HepG2 (cell line): Measurements from ENCODE around the gene SLC6A6. TPM values are rescaled to one million over a fixed set of nuclear protein-coding genes. Genes with fewer than 3 reads are reported as not detected.
A peak's percentile ranks its signal among the peaks of the same experiment; 100 is the strongest.

Experiments used
- ATAC-seq: fragments of 200-7000 bp; cut with Tn5 transposase; 3 replicates; pipeline ENCODE4 v1.9.1; 2020; ENCODE audit warnings: mild to moderate bottlenecking, moderate library complexity
- BruUV-seq: library from RNA; stranded (reverse); fragments of 400-500 nt; replicated peaks from 2 replicates; lab custom pipeline; 2021; lab: Mats Ljungman, UMichigan
- CTCF ChIA-PET: fragments of 300-600 bp; formaldehyde crosslinking; extraction: SDS; loops from one replicate; lab custom pipeline; 2021; ENCODE audit warnings: low total read pairs, inconsistent platforms, low intra/inter-chr PET ratio; lab: Yijun Ruan, JAX
- POLR2A ChIA-PET: fragments of 350-600 bp; sonication (Branson Sonifier 250); formaldehyde crosslinking; loops from one replicate; lab custom pipeline; 2020; ENCODE audit warnings: antibody characterized with exemption, inconsistent platforms; lab: Yijun Ruan, JAX
- DNase-seq: peaks from one replicate; pipeline ENCODE4 v3.0.0-alpha.2; 2015; ENCODE audit warnings: low spot score
- FAIRE-seq: peaks from 3 replicates; lab custom pipeline; 2011; peaks lifted over from hg19 to GRCh38; lab: Jason Lieb, UNC
- H2AFZ ChIP-seq: one replicate; pipeline ENCODE4 v1.6.1; 2011; ENCODE audit warnings: low read length, inconsistent platforms
- H3K27ac ChIP-seq: fragments of 300-600 bp; 3 replicates; pipeline ENCODE4 v1.8.0; 2011; ENCODE audit warnings: mixed run types, mild to moderate bottlenecking, mixed read lengths, low read length, inconsistent platforms; ENCODE audit not compliant: insufficient read depth; ENCODE audit errors: extremely low read length
- H3K27me3 ChIP-seq, 2 experiments: fragments of 200-600 bp in 1 of 2; 2 replicates in 1 of 2; 3 replicates in 1 of 2; pipeline versions ENCODE4 v1.6.0 to v1.8.0; 2011; ENCODE audit warnings: low read length in 2 of 2, mild to moderate bottlenecking in 2 of 2, moderate library complexity in 2 of 2, inconsistent platforms in 1 of 2; ENCODE audit not compliant: insufficient read depth in 2 of 2, control insufficient read depth in 1 of 2
- H3K36me3 ChIP-seq, 2 experiments: fragments of 200-600 bp in 1 of 2; replicated peaks in 1 of 2; 2 replicates in 1 of 2; 3 replicates in 1 of 2; pipeline versions ENCODE4 v1.5.1 to v1.8.0; 2011; ENCODE audit warnings: low read length in 2 of 2, inconsistent platforms in 1 of 2; ENCODE audit not compliant: insufficient read depth in 2 of 2, control insufficient read depth in 1 of 2
- H3K4me1 ChIP-seq: 2 replicates; pipeline ENCODE4 v1.5.1; 2012; ENCODE audit warnings: low read length, inconsistent platforms; ENCODE audit not compliant: insufficient read depth
- H3K4me2 ChIP-seq: 2 replicates; pipeline ENCODE4 v1.6.0; 2011; ENCODE audit warnings: low read depth, low read length, inconsistent platforms
- H3K4me3 ChIP-seq, 3 experiments: fragments of 200-600 bp in 1 of 3; sonication (generic), shearing (Covaris generic) in 1 of 3; replicated peaks in 1 of 3; 2 replicates each; pipeline ENCODE4 v1.5.1; 2011 to 2016; ENCODE audit warnings: low read length in 3 of 3, inconsistent platforms in 2 of 3, low read depth in 2 of 3, mild to moderate bottlenecking in 2 of 3, control low read depth in 1 of 3, mixed read lengths in 1 of 3; ENCODE audit not compliant: insufficient read depth in 1 of 3
- H3K79me2 ChIP-seq: one replicate; pipeline ENCODE4 v1.6.1; 2011; ENCODE audit warnings: low read length, inconsistent platforms; ENCODE audit not compliant: insufficient read depth
- H3K9ac ChIP-seq: 2 replicates; pipeline ENCODE4 v1.6.0; 2011; ENCODE audit warnings: mild to moderate bottlenecking, low read depth, low read length, inconsistent platforms; ENCODE audit not compliant: insufficient read depth
- H3K9me3 ChIP-seq: 2 replicates; pipeline ENCODE4 v1.5.1; 2012; ENCODE audit warnings: mild to moderate bottlenecking, low read length
- H4K20me1 ChIP-seq: 2 replicates; pipeline ENCODE4 v1.6.0; 2011; ENCODE audit warnings: inconsistent platforms, mild to moderate bottlenecking, low read length, moderate library complexity; ENCODE audit not compliant: insufficient read depth
- BCLAF1 ChIP-seq: fragments of 450-650 bp; IDR thresholded peaks from 2 replicates; pipeline ENCODE4 v1.6.1; 2017; ENCODE audit warnings: mild to moderate bottlenecking
- ELF1 ChIP-seq: sonication (generic); formaldehyde crosslinking; IDR thresholded peaks from 2 replicates; pipeline ENCODE4 v1.4.0; 2020; ENCODE audit warnings: missing genetic modification reagents
- FOXO4 ChIP-seq: sonication (generic); formaldehyde crosslinking; conservative IDR thresholded peaks from 2 replicates; pipeline ENCODE4 v1.8.1; 2023; ENCODE audit warnings: missing genetic modification reagents
- HNRNPUL1 ChIP-seq: fragments of 200-400 bp; formaldehyde crosslinking; IDR thresholded peaks from 2 replicates; pipeline ENCODE4 v1.6.1; 2017; ENCODE audit warnings: low read depth, mild to moderate bottlenecking, low read length, moderate library complexity
- IRF1 ChIP-seq: sonication (generic); formaldehyde crosslinking; IDR thresholded peaks from 2 replicates; pipeline ENCODE4 v1.4.0; 2020; ENCODE audit warnings: low read depth, mild to moderate bottlenecking, missing genetic modification reagents
- NR2F6 ChIP-seq, 2 experiments: IDR thresholded peaks; 2 replicates each; pipeline ENCODE4 v1.6.1; 2016; ENCODE audit warnings: antibody characterized with exemption in 1 of 2, mild to moderate bottlenecking in 1 of 2
- SP5 ChIP-seq: IDR thresholded peaks from 2 replicates; pipeline ENCODE4 v1.6.1; 2016; ENCODE audit warnings: low read depth, borderline replicate concordance
- TIGD3 ChIP-seq: sonication (generic); formaldehyde crosslinking; IDR thresholded peaks from 2 replicates; pipeline ENCODE4 v1.5.1; 2020; ENCODE audit warnings: mild to moderate bottlenecking, missing genetic modification reagents, borderline replicate concordance
- TRIM22 ChIP-seq: fragments of 450-650 bp; IDR thresholded peaks from 2 replicates; pipeline ENCODE4 v1.6.1; 2017
- ZNF432 ChIP-seq: sonication (generic); formaldehyde crosslinking; IDR thresholded peaks from 2 replicates; pipeline ENCODE4 v1.5.0; 2020; ENCODE audit warnings: missing genetic modification reagents, mild to moderate bottlenecking, borderline replicate concordance
- ZNF792 ChIP-seq: IDR thresholded peaks from 2 replicates; pipeline ENCODE4 v1.6.1; 2016
- ZNF83 ChIP-seq: sonication (generic); formaldehyde crosslinking; IDR thresholded peaks from 2 replicates; pipeline ENCODE4 v1.4.0; 2020; ENCODE audit warnings: missing genetic modification reagents, mild to moderate bottlenecking, borderline replicate concordance
- WGBS: methylation state at CpG from one replicate; pipeline ENCODE4 v1.1.6; 2017; ENCODE audit warnings: low lambda C conversion rate; 5-methylcytosine and 5-hydroxymethylcytosine counted together
- in situ Hi-C: cut with HindIII; loops from 2 replicates; pipeline ENCODE4 v1.10.0; 2017; ENCODE audit warnings: low pct_unique_long_range_greater_than_20kb; ENCODE audit not compliant: extremely low pct_ligation_motif_present
- intact Hi-C: fragments of 100-400 bp; cut with micrococcal nuclease; formaldehyde crosslinking; loops from one replicate; pipeline ENCODE4 v1.10.0; 2022; ENCODE audit not compliant: unreplicated experiment
- polyA plus RNA-seq, 8 experiments: library from polyadenylated mRNA; depleted of rRNA in 3 of 8; stranded (reverse) in 7 of 8; unstranded in 1 of 8; fragments of >200 nt; fragmentation: Illumina TruSeq in 4 of 8; extraction: Trizol in 4 of 8; gene quantifications; 2 replicates each; pipeline versions ENCODE4 v1.2.1 to v1.2.3, GENCODE V29; 2011 to 2016; ENCODE audit warnings: low read depth in 4 of 8, missing spikeins in 1 of 8, mixed read lengths in 1 of 8; ENCODE audit not compliant: insufficient read depth in 1 of 8
- total RNA-seq, 5 experiments: library from RNA; depleted of rRNA; stranded (reverse); fragments of >200 nt; fragmentation: Illumina TruSeq; extraction: Trizol; gene quantifications; 2 replicates each; pipeline ENCODE4 v1.2.3, GENCODE V29; 2016; ENCODE audit warnings: low read depth in 1 of 5

SLC6A6 gene
- total and polyA plus RNA-seq, 2 of the 13 experiments (the other 11 are each of a cell fraction or from before 2014, with no cell fraction given) = 14.1 to 20.7 TPM

- TF ChIP-seq FOXO4 (CRISPR knock-in tag) (no peak), TRIM22 (no peak), SP5 (CRISPR knock-in tag) (no peak), ZNF432 (CRISPR knock-in tag) (no peak)
Measured at GRCh38 chr3:14404631-14405359, 2.4 kb downstream of the SLC6A6 start (continued).

- Histone ChIP-seq H4K20me1 (no peaks in the 10 kb centered on the region; the same call in 1 of the 2 replicates), H3K27ac (peak overlapping the region; percentile 21), H3K4me3 (no peak overlapping the region), H3K4me1 (peaks cover 44% of the 10 kb centered on the region), H3K79me2 (peaks cover 44% of the 10 kb centered on the region), H3K36me3 (peaks cover 0 to 11% of the 10 kb centered on the region in 2 experiments; a peak in 1 of 5 replicates), H3K4me2 (peak overlapping the region; percentile 98; the same call in 1 of the 2 replicates), H3K9me3 (no peaks in the 10 kb centered on the region), H2AFZ (no peak overlapping the region), H3K9ac (no peak overlapping the region), H3K27me3 (no peaks in the 10 kb centered on the region; a peak in 1 of 5 replicates)
- intact Hi-C loops = no loop called here
- in situ Hi-C loops = no loop called here
- FAIRE-seq (no peak), DNase-seq (no peak), ATAC-seq (no peak)
- BruUV-seq = no TSS peak
- POLR2A ChIA-PET = interaction anchor here (0.7 to 1.5 kb wide), 2 partner anchors 10 to 15 kb away, joined by 3 read pairs; no protein-coding TSS in a partner anchor
- 95% methylated on average over 10 of the region's 10 CpGs for WGBS
- CTCF ChIA-PET = no interaction called here
- TF ChIP-seq IRF1 (CRISPR knock-in tag) (no peak), HNRNPUL1 (no peak), TIGD3 (CRISPR knock-in tag) (no peak), ZNF792 (CRISPR knock-in tag) (no peak), ELF1 (CRISPR knock-in tag) (no peak), NR2F6 (IDR thresholded peaks at IDR 0.05) (no peak), NR2F6 (CRISPR knock-in tag; IDR thresholded peaks at IDR 0.05) (no peak), ZNF83 (CRISPR knock-in tag) (no peak), BCLAF1 (no peak)
Measured at GRCh38 chr3:14405360-14406238, 3.2 kb downstream of the SLC6A6 start.
